Parathyroid adenoma (tissue), 2 donors: ENCODE measurements around the gene PAX8.
A peak's percentile ranks its signal among the peaks of the same experiment; 100 is the strongest.

Source experiments
- H2AFZ ChIP-seq: fragments of 300-600 bp; sonication (generic); one replicate; pipeline ENCODE4 v1.7.0; 2017; ENCODE audit warnings: antibody characterized with exemption, mild to moderate bottlenecking
- H3K27ac ChIP-seq: fragments of 300-600 bp; sonication (generic); one replicate; pipeline ENCODE4 v1.7.0; 2017
- H3K27me3 ChIP-seq: fragments of 300-600 bp; sonication (generic); one replicate; pipeline ENCODE4 v1.7.0; 2017; ENCODE audit warnings: low read length; ENCODE audit not compliant: control insufficient read depth, insufficient read depth
- H3K36me3 ChIP-seq: fragments of 300-600 bp; sonication (generic); one replicate; pipeline ENCODE4 v1.7.0; 2017; ENCODE audit warnings: low read length; ENCODE audit not compliant: control insufficient read depth, insufficient read depth
- H3K4me1 ChIP-seq: fragments of 300-600 bp; sonication (generic); one replicate; pipeline ENCODE4 v1.7.0; 2017; ENCODE audit warnings: control low read depth
- H3K4me2 ChIP-seq: fragments of 300-600 bp; sonication (generic); one replicate; pipeline ENCODE4 v1.7.0; 2017; ENCODE audit warnings: low read length
- H3K4me3 ChIP-seq: fragments of 300-600 bp; sonication (generic); one replicate; pipeline ENCODE4 v1.7.0; 2017; ENCODE audit warnings: low read depth, low read length
- H3K79me2 ChIP-seq: fragments of 300-600 bp; sonication (generic); one replicate; pipeline ENCODE4 v1.7.0; 2017; ENCODE audit warnings: control low read depth
- H3K9ac ChIP-seq: fragments of 300-600 bp; sonication (generic); one replicate; pipeline ENCODE4 v1.7.0; 2017; ENCODE audit warnings: mild to moderate bottlenecking
- H3K9me3 ChIP-seq: fragments of 300-600 bp; sonication (generic); one replicate; pipeline ENCODE4 v1.7.0; 2017; ENCODE audit warnings: low read length; ENCODE audit not compliant: control insufficient read depth
- TF ChIP-seq, protein P1 (sequence below): fragments of 300-600 bp; sonication (generic); IDR thresholded peaks from one replicate; pipeline ENCODE4 v1.7.0; 2017; ENCODE audit warnings: antibody characterized with exemption, mild to moderate bottlenecking
- donor health status: primary hyperparathyroidism.

The PAX8 gene

DNA sequence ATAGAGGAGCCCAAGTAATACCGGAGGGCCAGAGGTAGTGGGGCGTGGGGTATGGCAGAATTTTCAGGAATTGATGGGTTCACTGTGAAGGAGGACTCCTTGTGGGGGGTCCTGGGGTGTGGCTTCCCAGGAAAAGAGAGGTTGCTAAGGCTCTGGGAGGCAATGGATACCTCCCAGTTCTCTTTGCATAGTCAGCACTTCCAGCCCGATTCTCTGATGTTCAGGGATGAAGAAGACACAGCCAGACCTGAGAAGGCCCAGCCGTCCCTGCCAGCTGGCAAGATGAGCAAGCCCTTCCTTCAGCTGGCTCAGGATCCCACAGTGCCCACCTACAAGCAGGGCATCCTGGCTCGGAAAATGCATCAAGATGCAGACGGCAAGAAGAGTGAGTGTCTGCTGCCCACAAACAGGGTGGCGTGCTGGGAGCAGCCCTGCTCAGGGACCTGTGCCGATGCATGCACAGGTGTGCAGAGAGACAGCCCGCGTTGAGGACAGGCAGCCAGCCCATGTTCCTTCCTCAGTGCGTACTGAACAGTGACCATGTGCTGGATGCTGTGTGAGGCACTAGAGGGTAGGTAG, 82.7 kb downstream of the PAX8 start:
- H3K4me1 ChIP-seq: peaks cover 4% of the 10 kb centered on the region
- no peaks in the 10 kb centered on the region for H3K36me3 ChIP-seq
- no peak overlapping the region for H2AFZ ChIP-seq
- no peaks in the 10 kb centered on the region for H3K27me3 ChIP-seq
- no peak overlapping the region for H3K9ac ChIP-seq
- H3K79me2 ChIP-seq: peaks cover 3% of the 10 kb centered on the region
- no peaks in the 10 kb centered on the region for H3K9me3 ChIP-seq
- H3K4me2 ChIP-seq: no peak overlapping the region
- TF ChIP-seq, protein P1, sequence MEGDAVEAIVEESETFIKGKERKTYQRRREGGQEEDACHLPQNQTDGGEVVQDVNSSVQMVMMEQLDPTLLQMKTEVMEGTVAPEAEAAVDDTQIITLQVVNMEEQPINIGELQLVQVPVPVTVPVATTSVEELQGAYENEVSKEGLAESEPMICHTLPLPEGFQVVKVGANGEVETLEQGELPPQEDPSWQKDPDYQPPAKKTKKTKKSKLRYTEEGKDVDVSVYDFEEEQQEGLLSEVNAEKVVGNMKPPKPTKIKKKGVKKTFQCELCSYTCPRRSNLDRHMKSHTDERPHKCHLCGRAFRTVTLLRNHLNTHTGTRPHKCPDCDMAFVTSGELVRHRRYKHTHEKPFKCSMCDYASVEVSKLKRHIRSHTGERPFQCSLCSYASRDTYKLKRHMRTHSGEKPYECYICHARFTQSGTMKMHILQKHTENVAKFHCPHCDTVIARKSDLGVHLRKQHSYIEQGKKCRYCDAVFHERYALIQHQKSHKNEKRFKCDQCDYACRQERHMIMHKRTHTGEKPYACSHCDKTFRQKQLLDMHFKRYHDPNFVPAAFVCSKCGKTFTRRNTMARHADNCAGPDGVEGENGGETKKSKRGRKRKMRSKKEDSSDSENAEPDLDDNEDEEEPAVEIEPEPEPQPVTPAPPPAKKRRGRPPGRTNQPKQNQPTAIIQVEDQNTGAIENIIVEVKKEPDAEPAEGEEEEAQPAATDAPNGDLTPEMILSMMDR: no peak
- H3K27ac ChIP-seq: no peak overlapping the region
- no peak overlapping the region for H3K4me3 ChIP-seq

DNA sequence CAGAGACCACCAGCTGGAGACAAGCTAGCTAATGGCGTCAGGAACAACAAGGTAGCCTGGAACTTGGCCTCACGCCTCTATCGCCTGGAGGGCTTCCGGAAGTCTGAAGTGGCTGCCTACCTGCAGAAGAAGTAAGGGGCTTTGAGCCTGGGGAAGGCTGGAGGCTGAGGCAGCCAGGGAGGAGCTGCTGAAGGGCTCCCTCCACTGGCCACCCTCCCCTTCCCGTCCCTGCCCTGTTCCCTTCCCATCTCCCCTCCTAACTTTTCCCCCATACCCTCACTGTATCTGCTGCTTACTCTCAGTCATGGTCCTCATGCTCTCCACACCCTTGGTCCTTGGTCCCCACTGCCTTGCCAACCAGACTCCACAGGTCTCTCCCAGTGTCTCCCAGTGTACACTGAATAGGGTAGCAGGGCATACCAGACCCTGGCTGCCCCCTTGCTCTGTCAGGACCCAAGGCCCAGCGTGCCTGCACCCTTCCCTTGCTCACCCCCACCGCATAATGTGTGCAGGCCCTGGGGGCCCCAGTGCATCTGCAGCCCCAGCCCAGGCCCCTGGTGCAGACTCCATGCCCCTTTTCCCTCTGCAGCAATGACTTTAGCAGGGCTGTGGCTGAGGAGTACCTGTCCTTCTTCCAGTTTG, 86.1 kb downstream of the PAX8 start:
- no peak overlapping the region for H3K27ac ChIP-seq
- H3K9ac ChIP-seq: no peak overlapping the region
- H3K36me3 ChIP-seq: no peaks in the 10 kb centered on the region
- no peak overlapping the region for H3K4me2 ChIP-seq
- H2AFZ ChIP-seq: no peak overlapping the region
- no peaks in the 10 kb centered on the region for H3K27me3 ChIP-seq
- H3K79me2 ChIP-seq: peaks cover 5% of the 10 kb centered on the region
- H3K9me3 ChIP-seq: no peaks in the 10 kb centered on the region
- no peaks in the 10 kb centered on the region for H3K4me1 ChIP-seq
- TF ChIP-seq, protein P1: no peak
- H3K4me3 ChIP-seq: no peak overlapping the region

DNA sequence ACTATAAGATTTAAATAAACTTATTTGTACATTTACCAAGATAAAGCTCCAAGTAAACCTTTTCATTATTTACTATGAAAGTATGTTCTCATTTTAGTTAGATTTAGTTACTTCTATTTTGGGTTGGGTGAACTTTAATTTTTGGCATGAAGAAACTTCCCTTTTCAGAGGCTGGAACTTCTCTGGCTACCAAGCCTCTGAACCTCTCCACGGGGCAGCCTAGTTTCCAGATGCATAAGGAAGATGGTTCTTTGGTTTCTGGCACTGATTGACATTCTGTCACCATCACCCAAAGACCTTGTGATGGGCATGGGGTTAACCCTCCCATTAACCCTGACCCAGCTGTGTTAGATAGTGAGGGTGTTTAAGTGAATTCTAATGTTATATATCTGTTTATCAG, 87.8 kb downstream of the PAX8 start:
- TF ChIP-seq, protein P1: no peak
- Histone ChIP-seq H3K9ac (no peak overlapping the region), H3K4me2 (no peak overlapping the region), H3K9me3 (no peaks in the 10 kb centered on the region), H3K27ac (no peak overlapping the region), H3K4me3 (no peak overlapping the region), H3K36me3 (no peaks in the 10 kb centered on the region), H2AFZ (no peak overlapping the region), H3K4me1 (peaks cover 6% of the 10 kb centered on the region), H3K27me3 (no peaks in the 10 kb centered on the region), H3K79me2 (peaks cover 5% of the 10 kb centered on the region)

DNA sequence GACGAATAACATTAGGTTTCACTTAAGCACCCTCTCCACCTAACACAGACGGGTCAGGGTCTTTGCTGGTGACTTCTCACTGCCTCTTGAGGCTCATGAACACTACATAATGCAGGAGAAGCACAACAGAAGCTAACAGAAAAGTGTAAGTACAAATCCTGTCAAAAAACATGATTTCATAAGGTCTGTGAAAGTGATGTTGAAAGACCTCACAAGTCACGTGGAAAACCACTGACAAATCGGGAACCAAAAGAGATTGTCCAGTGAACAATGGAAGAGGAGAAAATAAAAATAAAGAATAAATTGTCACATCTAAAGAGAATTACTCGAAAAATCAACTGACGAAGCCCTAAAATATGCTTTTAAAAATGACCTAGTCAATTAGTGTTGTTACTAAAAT, 91.0 kb downstream of the PAX8 start:
- Histone ChIP-seq H2AFZ (no peak overlapping the region), H3K27me3 (no peaks in the 10 kb centered on the region), H3K79me2 (peaks cover 5% of the 10 kb centered on the region), H3K9ac (no peak overlapping the region), H3K36me3 (no peaks in the 10 kb centered on the region), H3K9me3 (no peaks in the 10 kb centered on the region), H3K4me3 (no peak overlapping the region), H3K4me1 (peaks cover 12% of the 10 kb centered on the region), H3K27ac (no peak overlapping the region), H3K4me2 (no peak overlapping the region)
- TF ChIP-seq, protein P1: no peak

DNA sequence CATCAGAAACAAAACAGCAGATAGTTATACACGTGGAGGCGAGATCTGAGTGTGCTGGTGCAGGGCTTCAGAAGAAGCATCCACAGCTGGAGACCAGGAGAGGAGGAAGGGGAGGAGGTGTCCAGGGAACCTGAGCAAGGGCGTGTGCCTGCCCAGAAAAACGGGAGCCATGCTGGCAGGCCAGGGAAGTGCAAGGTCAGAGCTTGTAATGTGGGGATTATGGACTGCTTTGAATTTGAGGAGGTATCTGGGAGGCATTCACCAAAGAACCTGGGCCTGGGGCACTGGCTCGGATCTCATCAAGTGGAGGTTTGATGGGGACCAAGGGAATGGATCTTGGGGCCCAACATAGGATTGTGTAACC, 92.3 kb downstream of the PAX8 start:
- Histone ChIP-seq H3K27ac (peak overlapping the region; percentile 61), H3K4me1 (peaks cover 14% of the 10 kb centered on the region), H3K79me2 (peaks cover 5% of the 10 kb centered on the region), H3K4me2 (no peak overlapping the region), H3K9me3 (no peaks in the 10 kb centered on the region), H3K4me3 (no peak overlapping the region), H3K36me3 (no peaks in the 10 kb centered on the region), H2AFZ (no peak overlapping the region), H3K27me3 (no peaks in the 10 kb centered on the region), H3K9ac (no peak overlapping the region)
- TF ChIP-seq, protein P1: no peak
